WI38 (cell line): ENCODE data around the gene MRPL57.
"Not testable (repeated sequence)": the region's sequence is repeated elsewhere in the genome, so short reads cannot be mapped to it uniquely, and the experiment has no call there.

Source experiments
- H3K4me3 ChIP-seq: 2 replicates; pipeline ENCODE4 v1.5.1; 2011; ENCODE audit warnings: low read depth, mild to moderate bottlenecking, control low read depth, low read length
- CTCF ChIP-seq: IDR thresholded peaks from 2 replicates; pipeline ENCODE4 v1.5.1; 2012; ENCODE audit warnings: low read depth, mild to moderate bottlenecking, control low read depth, low read length

The MRPL57 gene

DNA sequence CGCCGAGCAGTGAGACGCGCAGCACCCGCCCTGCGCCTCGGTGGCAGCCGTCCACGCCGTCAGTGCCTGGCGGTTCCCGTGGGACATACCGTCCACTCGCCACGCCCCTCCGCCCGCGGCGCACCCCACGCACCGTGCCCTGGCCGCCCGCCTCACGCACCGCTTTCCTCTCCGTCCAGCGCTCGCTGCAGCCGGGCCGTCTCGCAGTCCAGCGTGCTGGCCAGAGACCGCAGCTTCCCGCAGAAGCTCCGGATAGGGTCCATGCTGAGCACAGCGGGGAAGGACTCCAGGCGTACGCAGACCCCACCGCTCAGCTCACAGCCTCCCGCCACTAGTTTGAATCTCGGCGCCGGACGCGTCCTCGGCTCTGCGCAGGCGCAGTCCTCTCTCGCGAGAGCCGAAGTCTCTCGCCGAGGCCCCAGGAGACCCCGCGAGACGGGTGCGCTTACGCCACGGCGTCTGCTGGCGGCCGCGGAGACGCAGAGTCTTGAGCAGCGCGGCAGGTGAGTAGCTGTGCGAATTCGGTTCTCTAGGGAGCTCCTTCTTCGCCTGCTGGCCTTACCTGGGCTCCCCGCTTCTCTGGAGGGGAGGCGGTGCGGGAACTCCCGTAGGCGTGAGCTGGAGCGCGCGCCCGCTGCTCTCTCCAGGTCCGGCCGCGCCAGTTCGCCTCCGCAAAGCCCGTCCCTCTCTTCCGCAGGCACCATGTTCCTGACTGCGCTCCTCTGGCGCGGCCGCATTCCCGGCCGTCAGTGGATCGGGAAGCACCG, at the start of gene MRPL57, which contains the start of gene SKA3:
Gene MRPL57, plus strand, starts transcription at position 444 of the 767 bp plus-strand sequence. Its CDS starts 259 bp downstream, at position 703.
Gene SKA3, minus strand, starts transcription at position 338 of the 767 bp plus-strand sequence. Its CDS starts 75 bp downstream, at position 263.
- peak within 1 kb of the TSS; percentile 91 for H3K4me3 ChIP-seq
- TF ChIP-seq CTCF = no peak

DNA sequence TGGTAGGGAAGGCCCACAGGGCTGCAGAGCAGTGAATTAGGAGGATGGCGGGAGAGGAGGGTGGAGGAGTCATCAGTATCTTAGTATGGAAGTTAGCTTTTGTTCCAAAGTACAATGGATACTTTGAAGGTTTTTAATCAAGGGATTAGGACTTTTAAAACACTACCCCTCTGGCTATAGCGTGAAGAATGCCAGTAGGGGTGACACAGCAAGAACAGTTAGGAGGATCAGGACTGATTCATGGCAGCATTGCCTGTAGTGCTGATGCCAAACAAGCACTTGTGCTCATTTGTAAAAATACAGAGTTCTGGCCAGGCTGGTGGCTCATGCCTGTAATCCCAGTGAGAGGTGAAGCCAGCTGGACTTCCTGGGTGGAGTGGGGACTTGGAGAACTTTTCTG, 46.3 kb upstream of the MRPL57 start:
- no peak for TF ChIP-seq CTCF
- no peak overlapping the region for H3K4me3 ChIP-seq

GRCh38 chr13:21133077-21133476, 43.4 kb upstream of the MRPL57 start:
- H3K4me3 ChIP-seq = no peak overlapping the region
- TF ChIP-seq CTCF = no peak

DNA sequence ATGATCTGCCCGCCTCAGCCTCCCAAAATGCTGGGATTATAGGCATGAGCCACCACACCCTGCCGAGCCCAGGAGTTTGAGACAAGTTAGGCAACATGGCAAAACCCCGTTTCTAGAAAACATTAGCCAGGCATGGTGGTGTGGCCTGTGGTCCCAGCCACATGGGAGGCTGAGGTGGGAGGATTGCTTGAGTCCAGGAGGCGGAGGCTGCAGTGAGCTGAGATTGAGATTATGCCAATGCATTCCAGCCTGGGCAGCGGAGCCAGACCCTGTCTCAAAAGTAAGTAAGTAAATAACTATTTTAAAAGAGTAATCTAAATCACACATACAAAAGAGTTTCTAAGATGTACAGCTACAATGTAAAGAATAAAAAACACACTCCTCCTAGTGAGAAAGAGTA, 42.0 kb upstream of the MRPL57 start:
- no peak for TF ChIP-seq CTCF
- H3K4me3 ChIP-seq = no peak overlapping the region

DNA sequence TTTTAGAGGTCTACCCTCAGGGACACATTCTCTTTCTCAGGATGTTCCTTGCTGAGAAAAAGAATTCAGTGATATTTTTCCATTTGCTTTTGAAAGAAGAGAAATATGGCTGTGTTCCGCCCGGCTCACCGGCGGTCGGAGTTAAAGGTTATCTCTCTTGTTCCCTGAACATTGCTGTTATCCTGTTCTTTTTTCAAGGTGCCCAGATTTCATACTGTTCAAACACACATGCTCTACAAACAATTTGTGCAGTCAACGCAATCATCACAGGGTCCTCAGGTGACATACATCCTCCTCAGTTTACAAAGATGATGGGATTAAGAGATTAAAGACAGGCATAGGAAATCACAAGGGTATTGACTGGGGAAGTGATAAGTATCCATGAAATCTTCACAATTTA, 40.6 kb upstream of the MRPL57 start:
- not testable (repeated sequence) for H3K4me3 ChIP-seq

DNA sequence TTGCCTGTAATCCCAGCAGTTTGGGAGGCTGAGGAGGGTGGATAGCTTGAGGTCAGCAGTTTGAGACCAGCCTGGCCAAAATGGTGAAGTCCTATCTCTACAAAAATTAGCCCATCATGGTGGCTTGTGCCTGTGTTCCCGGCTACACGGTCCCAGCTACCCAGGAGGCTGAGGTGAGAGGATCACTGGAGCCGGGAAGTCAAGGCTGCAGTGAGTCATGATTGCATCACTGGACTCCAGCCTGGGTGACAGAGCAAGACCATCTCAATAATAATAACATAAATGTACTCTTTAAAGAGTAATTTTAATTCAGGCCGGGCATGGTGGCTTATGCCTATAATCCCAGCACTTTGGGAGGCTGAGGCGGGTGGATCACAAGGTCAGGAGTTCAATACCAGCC, 38.8 kb upstream of the MRPL57 start:
- H3K4me3 ChIP-seq = no peak overlapping the region
- no peak for TF ChIP-seq CTCF

DNA sequence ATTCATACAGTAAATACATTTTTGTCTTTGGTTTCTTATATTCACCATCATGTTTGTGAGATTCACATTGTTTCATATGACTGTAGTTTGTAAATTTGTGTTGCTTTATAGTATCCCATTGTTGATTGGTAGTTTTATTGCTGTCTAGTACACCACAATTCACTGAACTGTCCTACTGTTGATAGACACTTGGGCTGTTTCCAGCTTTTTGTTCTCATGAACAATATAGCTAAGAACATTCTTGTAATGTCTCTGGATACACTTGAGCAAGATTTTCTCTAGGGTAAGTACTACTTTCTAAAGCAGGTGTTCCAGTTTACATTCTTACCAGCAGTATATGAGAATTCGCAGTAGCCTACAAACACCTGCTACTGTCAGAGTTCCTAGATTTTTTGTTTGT, 37.9 kb upstream of the MRPL57 start:
- TF ChIP-seq CTCF = no peak

GRCh38 chr13:21139374-21139773, 37.1 kb upstream of the MRPL57 start:
- H3K4me3 ChIP-seq = peak overlapping the region; percentile 70
- no peak for TF ChIP-seq CTCF

More for the DNA sequence above, 37.9 kb upstream of the MRPL57 start:
- H3K4me3 ChIP-seq = no peak overlapping the region
